H9 (cell line): ENCODE results near the gene HCFC1. TPM values are rescaled to one million over a fixed set of nuclear protein-coding genes. Genes with fewer than 3 reads are reported as not detected.

ENCODE experiments used
- DNase-seq: peaks from one replicate; pipeline ENCODE4 v3.0.0-alpha.2; 2017
- H2AFZ ChIP-seq: one replicate; pipeline ENCODE4 v1.6.1; 2013; ENCODE audit warnings: mild to moderate bottlenecking, low read length, control low read depth, moderate library complexity
- H2AK5ac ChIP-seq: 2 replicates; pipeline ENCODE4 v1.6.1; 2013; ENCODE audit warnings: low read length, control low read depth, mixed read lengths; ENCODE audit not compliant: insufficient read length
- H2BK120ac ChIP-seq: one replicate; pipeline ENCODE4 v1.6.1; 2013; ENCODE audit warnings: low read depth, mild to moderate bottlenecking, low read length, control low read depth, inconsistent platforms; ENCODE audit not compliant: poor library complexity, severe bottlenecking
- H2BK12ac ChIP-seq: 2 replicates; pipeline ENCODE4 v1.6.1; 2013; ENCODE audit warnings: low read length, control low read depth, mixed read lengths, low read depth; ENCODE audit not compliant: insufficient read length
- H2BK15ac ChIP-seq: 2 replicates; pipeline ENCODE4 v1.6.1; 2013; ENCODE audit warnings: low read depth, low read length, control low read depth
- H2BK20ac ChIP-seq: one replicate; pipeline ENCODE4 v1.6.1; 2013; ENCODE audit warnings: low read depth, mild to moderate bottlenecking, low read length, control low read depth, inconsistent platforms; ENCODE audit not compliant: poor library complexity, severe bottlenecking
- H2BK5ac ChIP-seq: 2 replicates; pipeline ENCODE4 v1.6.1; 2013; ENCODE audit warnings: low read length, control low read depth, mixed read lengths; ENCODE audit not compliant: insufficient read length
- H3K14ac ChIP-seq: 2 replicates; pipeline ENCODE4 v1.6.1; 2013; ENCODE audit warnings: low read length, control low read depth; ENCODE audit not compliant: insufficient read depth
- H3K18ac ChIP-seq: 2 replicates; pipeline ENCODE4 v1.6.1; 2013; ENCODE audit warnings: low read depth, mild to moderate bottlenecking, mixed read lengths, low read length, control low read depth; ENCODE audit not compliant: insufficient read length
- H3K23ac ChIP-seq: 2 replicates; pipeline ENCODE4 v1.6.1; 2013; ENCODE audit warnings: low read length, control low read depth, mixed read lengths, low read depth; ENCODE audit not compliant: insufficient read length
- H3K23me2 ChIP-seq: 2 replicates; pipeline ENCODE4 v1.6.1; 2013; ENCODE audit warnings: low read depth, mild to moderate bottlenecking, mixed read lengths, low read length, control low read depth; ENCODE audit not compliant: insufficient read length, poor library complexity, severe bottlenecking
- H3K27ac ChIP-seq: 2 replicates; pipeline ENCODE4 v1.5.1; 2013; ENCODE audit warnings: low read length, control low read depth, mixed read lengths, low read depth; ENCODE audit not compliant: insufficient read length
- H3K27me3 ChIP-seq: 2 replicates; pipeline ENCODE4 v1.6.1; 2013; ENCODE audit warnings: low read length, control low read depth, inconsistent platforms; ENCODE audit not compliant: insufficient read depth
- H3K4ac ChIP-seq: 2 replicates; pipeline ENCODE4 v1.6.1; 2013; ENCODE audit warnings: low read depth, mild to moderate bottlenecking, control low read depth, inconsistent platforms, low read length, moderate library complexity
- H3K4me1 ChIP-seq: 2 replicates; pipeline ENCODE4 v1.6.1; 2013; ENCODE audit warnings: low read length, control low read depth, inconsistent platforms; ENCODE audit not compliant: insufficient read depth
- H3K4me2 ChIP-seq: 2 replicates; pipeline ENCODE4 v1.6.1; 2013; ENCODE audit warnings: low read length, control low read depth, mixed read lengths; ENCODE audit not compliant: insufficient read length, insufficient read depth
- H3K56ac ChIP-seq: 2 replicates; pipeline ENCODE4 v1.6.1; 2013; ENCODE audit warnings: low read depth, mild to moderate bottlenecking, mixed read lengths, low read length, control low read depth; ENCODE audit not compliant: insufficient read length
- H3K79me1 ChIP-seq: 2 replicates; pipeline ENCODE4 v1.6.1; 2013; ENCODE audit warnings: low read depth, mild to moderate bottlenecking, moderate library complexity, low read length, control low read depth, inconsistent platforms; ENCODE audit not compliant: insufficient read depth, poor library complexity, severe bottlenecking
- H3K79me2 ChIP-seq: 2 replicates; pipeline ENCODE4 v1.6.1; 2013; ENCODE audit warnings: low read length, control low read depth, inconsistent platforms; ENCODE audit not compliant: insufficient read depth
- H3K9ac ChIP-seq: 2 replicates; pipeline ENCODE4 v1.6.1; 2013; ENCODE audit warnings: low read length, control low read depth, mixed read lengths; ENCODE audit not compliant: insufficient read length; ENCODE audit errors: extremely low read depth
- H3K9me3 ChIP-seq: one replicate; pipeline ENCODE4 v1.6.1; 2013; ENCODE audit warnings: low read depth, low read length, inconsistent platforms; ENCODE audit not compliant: control insufficient read depth
- H3T11ph ChIP-seq: one replicate; pipeline ENCODE4 v1.6.1; 2013; ENCODE audit warnings: mild to moderate bottlenecking, low read length, control low read depth, inconsistent platforms
- H4K20me1 ChIP-seq: one replicate; pipeline ENCODE4 v1.6.1; 2013; ENCODE audit not compliant: control insufficient read depth, insufficient read length, insufficient read depth
- H4K5ac ChIP-seq: 2 replicates; pipeline ENCODE4 v1.6.1; 2013; ENCODE audit warnings: low read depth, mild to moderate bottlenecking, mixed read lengths, low read length, control low read depth; ENCODE audit not compliant: insufficient read length
- H4K8ac ChIP-seq: replicated peaks from 2 replicates; pipeline ENCODE4 v1.6.1; 2013; ENCODE audit warnings: low read length, control low read depth, mixed read lengths, low read depth; ENCODE audit not compliant: insufficient read length
- H4K91ac ChIP-seq: 2 replicates; pipeline ENCODE4 v1.6.1; 2013; ENCODE audit warnings: low read depth, mild to moderate bottlenecking, moderate library complexity, mixed read lengths, low read length, control low read depth; ENCODE audit not compliant: insufficient read length
- H3K27ac Mint-ChIP-seq, 3 experiments: 2 replicates in 2 of 3; 3 replicates in 1 of 3; pipeline ENCODE4 v1.8.0; 2020 to 2021; ENCODE audit warnings: mixed read lengths in 3 of 3, mild to moderate bottlenecking in 1 of 3, moderate library complexity in 1 of 3
- H3K27me3 Mint-ChIP-seq: 2 replicates; pipeline ENCODE4 v1.8.0; 2021; ENCODE audit warnings: low read depth, mild to moderate bottlenecking, moderate library complexity, mixed read lengths
- H3K36me3 Mint-ChIP-seq, 3 experiments: 2 replicates in 2 of 3; 3 replicates in 1 of 3; pipeline ENCODE4 v1.8.0; 2020 to 2021; ENCODE audit warnings: low read depth in 3 of 3, mixed read lengths in 3 of 3; ENCODE audit not compliant: insufficient read depth in 1 of 3
- H3K4me1 Mint-ChIP-seq, 2 experiments: 2 replicates each; pipeline ENCODE4 v1.8.0; 2020; ENCODE audit warnings: mixed read lengths in 2 of 2
- H3K4me3 Mint-ChIP-seq, 2 experiments: 2 replicates in 1 of 2; 3 replicates in 1 of 2; pipeline ENCODE4 v1.8.0; 2020 to 2021; ENCODE audit warnings: mild to moderate bottlenecking in 2 of 2, mixed read lengths in 2 of 2, moderate library complexity in 1 of 2
- H3K9me3 Mint-ChIP-seq, 2 experiments: 2 replicates in 1 of 2; 3 replicates in 1 of 2; pipeline ENCODE4 v1.8.0; 2020; ENCODE audit warnings: mild to moderate bottlenecking in 2 of 2, mixed read lengths in 2 of 2, moderate library complexity in 1 of 2
- CTCF ChIP-seq: fragments of 200-600 bp; sonication (generic); conservative IDR thresholded peaks from 3 replicates; pipeline ENCODE4 v1.8.0; 2021; ENCODE audit warnings: antibody characterized with exemption, mild to moderate bottlenecking
- WGBS: extraction: QIAGEN DNeasy Blood & Tissue Kit; methylation state at CpG from one replicate; pipeline ENCODE4 v1.1.7; 2013; ENCODE audit warnings: missing lambda C conversion rate, low lambda C conversion rate, mixed read lengths; ENCODE audit not compliant: insufficient read length; ENCODE audit errors: extremely low coverage; 5-methylcytosine and 5-hydroxymethylcytosine counted together
- total RNA-seq: library from RNA; stranded (reverse); gene quantifications from 2 replicates; pipeline ENCODE4 v1.2.1, GENCODE V29; 2021

The HCFC1 gene
- total RNA-seq, 1 experiment from 2014 or later: 144 TPM

- no peaks in the 10 kb centered on the region for H3K27me3 Mint-ChIP-seq
Observed at GRCh38 chrX:154019061-154019621, 47.5 kb upstream of the HCFC1 start.

More at GRCh38 chrX:154019061-154019621, 47.5 kb upstream of the HCFC1 start:
- Histone ChIP-seq H4K5ac (no peak overlapping the region), H2BK5ac (no peak overlapping the region), H4K20me1 (peaks cover 5% of the 10 kb centered on the region), H3K9me3 (no peaks in the 10 kb centered on the region), H3K14ac (peak overlapping the region; percentile 74; the same call in 1 of the 2 replicates), H3K79me1 (no peaks in the 10 kb centered on the region), H3K79me2 (no peaks in the 10 kb centered on the region), H3T11ph (no peak overlapping the region), H3K9ac (no peak overlapping the region), H4K8ac (no peak overlapping the region), H2AK5ac (no peak overlapping the region), H3K4ac (no peak overlapping the region; the same call in 1 of the 2 replicates), H2BK120ac (no peak overlapping the region), H4K91ac (no peak overlapping the region), H2AFZ (no peak overlapping the region), H2BK20ac (no peak overlapping the region), H3K27ac (no peak overlapping the region), H2BK15ac (no peak overlapping the region), H3K27me3 (no peaks in the 10 kb centered on the region), H3K4me2 (no peak overlapping the region), H3K56ac (no peak overlapping the region), H3K18ac (peak overlapping the region; percentile 82), H3K23ac (no peak overlapping the region), H3K4me1 (no peaks in the 10 kb centered on the region), H3K23me2 (peaks cover 9% of the 10 kb centered on the region), H2BK12ac (no peak overlapping the region)
- Mint-ChIP-seq H3K4me3 (peak overlapping the region; percentile 66 to 70), H3K36me3 (peaks cover 5 to 43% (median 10%) of the 10 kb centered on the region in 3 experiments; a peak in 6 of 7 replicates), H3K9me3 (peaks cover 49 to 70% of the 10 kb centered on the region in 2 experiments), H3K27ac (no peak overlapping the region; a peak in 1 of 7 replicates), H3K4me1 (peaks cover 18 to 34% of the 10 kb centered on the region in 2 experiments)
- WGBS: no CpG with 5 or more reads among the region's 45 CpGs
- DNase-seq: no peak
- no peak for TF ChIP-seq CTCF
